ENCODE data around the gene PCDHGA5.

Gene PCDHGA5

DNA sequence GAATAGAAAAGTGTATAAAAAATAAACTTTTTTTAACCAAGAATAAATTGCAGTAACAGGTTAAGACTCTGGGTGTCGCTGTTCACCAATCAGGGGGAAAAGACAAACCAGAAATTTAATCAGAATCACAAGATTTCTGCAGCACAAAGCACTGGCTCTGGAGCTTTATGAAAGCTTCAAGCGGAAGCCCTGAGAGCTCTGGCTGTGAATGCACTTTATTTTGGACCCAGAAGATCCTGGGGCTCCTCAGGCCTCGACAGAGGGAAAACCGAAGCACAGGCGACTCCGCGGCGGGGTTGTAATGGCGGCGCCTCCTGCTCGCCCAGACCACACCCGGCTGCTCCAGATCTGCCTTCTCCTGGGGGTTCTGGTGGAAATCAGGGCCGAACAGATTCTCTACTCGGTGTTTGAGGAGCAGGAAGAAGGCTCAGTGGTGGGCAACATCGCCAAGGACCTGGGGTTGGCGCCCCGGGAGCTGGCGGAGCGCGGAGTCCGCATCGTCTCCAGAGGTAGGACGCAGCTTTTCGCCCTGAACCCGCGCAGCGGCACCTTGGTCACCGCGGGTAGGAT, 9.0 kb upstream of the PCDHGA5 start, which contains the start of gene PCDHGA4:
PCDHGA4 (plus strand) TSS at position 122 of the 570 bp plus-strand sequence; CDS start at position 209, 87 bp downstream.
- peaks cover 0 to 2% of the 10 kb centered on the region in 2 donors for H3K36me3 ChIP-seq (ENCODE audit: control insufficient read depth in 2 of 2, insufficient read depth in 2 of 2, low read length in 2 of 2)
- no peak within 1 kb of the TSS for H3K9ac ChIP-seq (ENCODE audit: low read length in 2 of 2)
- peaks cover 0 to 7% of the 10 kb centered on the region in 2 donors for H3K27me3 ChIP-seq (ENCODE audit: control insufficient read depth in 1 of 2, insufficient read depth in 2 of 2, low read length in 2 of 2)
- no peak within 1 kb of the TSS for H3K27ac ChIP-seq (ENCODE audit: low read length)
- H3K9me3 ChIP-seq (ENCODE audit: control insufficient read depth in 2 of 2, low read length in 2 of 2): peaks cover 35 to 70% of the 10 kb centered on the region in 2 donors
- peak within 1 kb of the TSS; percentile 42 to 70 for H3K4me3 ChIP-seq (ENCODE audit: low read length in 2 of 2)
- no peaks in the 10 kb centered on the region for H3K4me1 ChIP-seq (ENCODE audit: control insufficient read depth, insufficient read depth, low read length)

- no peak overlapping the region for H3K27ac ChIP-seq (ENCODE audit: low read length)
- H3K9me3 ChIP-seq (ENCODE audit: control insufficient read depth in 2 of 2, low read length in 2 of 2): peaks cover 35 to 71% of the 10 kb centered on the region in 2 donors
- peaks cover 0 to 2% of the 10 kb centered on the region in 2 donors for H3K36me3 ChIP-seq (ENCODE audit: control insufficient read depth in 2 of 2, insufficient read depth in 2 of 2, low read length in 2 of 2)
- H3K27me3 ChIP-seq (ENCODE audit: control insufficient read depth in 1 of 2, insufficient read depth in 2 of 2, low read length in 2 of 2): peaks cover 0 to 7% of the 10 kb centered on the region in 2 donors
- H3K4me3 ChIP-seq (ENCODE audit: low read length in 2 of 2): peak overlapping the region; percentile 42 to 70
- no peaks in the 10 kb centered on the region for H3K4me1 ChIP-seq (ENCODE audit: control insufficient read depth, insufficient read depth, low read length)
- H3K9ac ChIP-seq (ENCODE audit: low read length in 2 of 2): no peak overlapping the region
These were observed 8.3 kb upstream of the PCDHGA5 start for GRCh38 chr5:141355641-141356040.

DNA sequence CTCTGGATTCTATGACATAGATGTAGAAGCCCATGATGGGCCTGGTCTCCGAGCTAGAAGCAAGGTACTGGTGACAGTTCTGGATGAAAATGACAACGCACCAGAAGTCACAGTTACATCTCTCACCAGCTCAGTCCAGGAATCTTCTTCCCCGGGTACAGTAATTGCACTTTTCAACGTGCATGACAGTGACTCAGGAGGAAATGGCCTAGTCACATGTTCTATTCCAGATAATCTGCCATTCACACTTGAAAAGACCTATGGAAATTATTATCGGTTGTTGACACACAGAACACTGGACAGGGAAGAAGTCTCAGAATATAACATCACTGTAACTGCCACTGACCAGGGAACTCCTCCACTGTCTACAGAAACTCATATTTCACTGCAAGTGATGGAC, 7.8 kb upstream of the PCDHGA5 start:
- Histone ChIP-seq H3K4me1 (ENCODE audit: control insufficient read depth, insufficient read depth, low read length) (no peaks in the 10 kb centered on the region), H3K27ac (ENCODE audit: low read length) (no peak overlapping the region), H3K36me3 (ENCODE audit: control insufficient read depth in 2 of 2, insufficient read depth in 2 of 2, low read length in 2 of 2) (peaks cover 0 to 2% of the 10 kb centered on the region in 2 donors), H3K9me3 (ENCODE audit: control insufficient read depth in 2 of 2, low read length in 2 of 2) (peaks cover 36 to 71% of the 10 kb centered on the region in 2 donors), H3K9ac (ENCODE audit: low read length in 2 of 2) (no peak overlapping the region), H3K27me3 (ENCODE audit: control insufficient read depth in 1 of 2, insufficient read depth in 2 of 2, low read length in 2 of 2) (peaks cover 0 to 3% of the 10 kb centered on the region in 2 donors), H3K4me3 (ENCODE audit: low read length in 2 of 2) (peak overlapping the region in 1 of 2 donors; percentile 42)

- H3K27me3 ChIP-seq (ENCODE audit: control insufficient read depth in 1 of 2, insufficient read depth in 2 of 2, low read length in 2 of 2): peaks cover 0 to 3% of the 10 kb centered on the region in 2 donors
- no peak overlapping the region for H3K9ac ChIP-seq (ENCODE audit: low read length in 2 of 2)
- H3K4me3 ChIP-seq (ENCODE audit: low read length in 2 of 2): peak overlapping the region; percentile 18 to 47
- peaks cover 33 to 70% of the 10 kb centered on the region in 2 donors for H3K9me3 ChIP-seq (ENCODE audit: control insufficient read depth in 2 of 2, low read length in 2 of 2)
- H3K4me1 ChIP-seq (ENCODE audit: control insufficient read depth, insufficient read depth, low read length): no peaks in the 10 kb centered on the region
- no peak overlapping the region for H3K27ac ChIP-seq (ENCODE audit: low read length)
- peaks cover 0 to 2% of the 10 kb centered on the region in 2 donors for H3K36me3 ChIP-seq (ENCODE audit: control insufficient read depth in 2 of 2, insufficient read depth in 2 of 2, low read length in 2 of 2)
These were observed 7.0 kb upstream of the PCDHGA5 start for GRCh38 chr5:141356950-141357349.

- Histone ChIP-seq H3K27me3 (ENCODE audit: control insufficient read depth in 1 of 2, insufficient read depth in 2 of 2, low read length in 2 of 2) (no peaks in the 10 kb centered on the region), H3K27ac (ENCODE audit: low read length) (no peak within 1 kb of the TSS), H3K9ac (ENCODE audit: low read length in 2 of 2) (no peak within 1 kb of the TSS), H3K9me3 (ENCODE audit: control insufficient read depth in 2 of 2, low read length in 2 of 2) (peaks cover 39 to 70% of the 10 kb centered on the region in 2 donors), H3K4me3 (ENCODE audit: low read length in 2 of 2) (peak within 1 kb of the TSS; percentile 49 to 54), H3K36me3 (ENCODE audit: control insufficient read depth in 2 of 2, insufficient read depth in 2 of 2, low read length in 2 of 2) (peaks cover 0 to 2% of the 10 kb centered on the region in 2 donors), H3K4me1 (ENCODE audit: control insufficient read depth, insufficient read depth, low read length) (no peaks in the 10 kb centered on the region)
These were observed 4.1 kb upstream of the PCDHGA5 start, which contains the start of gene PCDHGB2 for GRCh38 chr5:141359790-141360426. TSS of gene PCDHGB2 (plus strand) at chr5:141359994. CDS start at chr5:141360136, 142 bp downstream.

DNA sequence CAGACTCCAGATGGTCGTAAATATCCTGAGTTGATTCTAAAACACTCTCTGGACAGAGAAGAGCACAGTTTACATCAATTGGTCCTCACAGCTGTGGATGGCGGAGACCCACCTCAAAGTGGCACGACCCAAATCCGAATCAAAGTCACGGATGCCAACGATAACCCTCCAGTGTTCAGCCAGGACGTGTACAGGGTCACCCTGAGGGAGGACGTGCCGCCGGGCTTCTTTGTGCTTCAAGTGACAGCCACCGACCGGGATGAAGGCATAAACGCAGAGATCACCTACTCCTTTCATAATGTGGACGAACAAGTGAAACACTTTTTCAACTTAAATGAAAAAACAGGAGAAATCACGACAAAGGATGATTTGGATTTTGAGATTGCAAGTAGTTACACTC, 3.3 kb upstream of the PCDHGA5 start:
- H3K4me1 ChIP-seq (ENCODE audit: control insufficient read depth, insufficient read depth, low read length): no peaks in the 10 kb centered on the region
- peaks cover 0 to 2% of the 10 kb centered on the region in 2 donors for H3K36me3 ChIP-seq (ENCODE audit: control insufficient read depth in 2 of 2, insufficient read depth in 2 of 2, low read length in 2 of 2)
- no peak overlapping the region for H3K27ac ChIP-seq (ENCODE audit: low read length)
- H3K27me3 ChIP-seq (ENCODE audit: control insufficient read depth in 1 of 2, insufficient read depth in 2 of 2, low read length in 2 of 2): no peaks in the 10 kb centered on the region
- peak overlapping the region; percentile 49 to 54 for H3K4me3 ChIP-seq (ENCODE audit: low read length in 2 of 2)
- H3K9ac ChIP-seq (ENCODE audit: low read length in 2 of 2): no peak overlapping the region
- H3K9me3 ChIP-seq (ENCODE audit: control insufficient read depth in 2 of 2, low read length in 2 of 2): peaks cover 41 to 70% of the 10 kb centered on the region in 2 donors

DNA sequence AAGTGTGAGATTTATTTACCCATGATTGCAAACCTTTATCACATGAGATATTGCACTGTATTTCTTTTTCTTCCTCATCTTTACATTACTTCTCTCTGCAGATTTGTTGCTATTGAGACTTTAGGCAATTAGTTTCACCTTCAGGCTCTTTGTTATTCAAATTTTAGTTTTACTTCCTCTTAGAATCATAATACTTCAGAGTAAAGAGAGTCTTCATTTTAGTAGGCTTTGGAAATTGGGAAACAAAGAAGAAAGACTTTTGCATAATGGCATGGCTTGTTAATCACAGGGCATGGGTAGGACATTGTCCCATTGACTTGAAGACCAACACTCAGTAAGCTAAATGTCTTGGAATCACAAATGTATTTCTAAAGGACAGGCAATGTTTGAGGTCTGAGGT, 1.2 kb upstream of the PCDHGA5 start:
- Histone ChIP-seq H3K9ac (ENCODE audit: low read length in 2 of 2) (no peak overlapping the region), H3K27me3 (ENCODE audit: control insufficient read depth in 1 of 2, insufficient read depth in 2 of 2, low read length in 2 of 2) (no peaks in the 10 kb centered on the region), H3K4me3 (ENCODE audit: low read length in 2 of 2) (no peak overlapping the region), H3K27ac (ENCODE audit: low read length) (no peak overlapping the region), H3K9me3 (ENCODE audit: control insufficient read depth in 2 of 2, low read length in 2 of 2) (peaks cover 36 to 64% of the 10 kb centered on the region in 2 donors), H3K4me1 (ENCODE audit: control insufficient read depth, insufficient read depth, low read length) (no peaks in the 10 kb centered on the region), H3K36me3 (ENCODE audit: control insufficient read depth in 2 of 2, insufficient read depth in 2 of 2, low read length in 2 of 2) (no peaks in the 10 kb centered on the region)

DNA sequence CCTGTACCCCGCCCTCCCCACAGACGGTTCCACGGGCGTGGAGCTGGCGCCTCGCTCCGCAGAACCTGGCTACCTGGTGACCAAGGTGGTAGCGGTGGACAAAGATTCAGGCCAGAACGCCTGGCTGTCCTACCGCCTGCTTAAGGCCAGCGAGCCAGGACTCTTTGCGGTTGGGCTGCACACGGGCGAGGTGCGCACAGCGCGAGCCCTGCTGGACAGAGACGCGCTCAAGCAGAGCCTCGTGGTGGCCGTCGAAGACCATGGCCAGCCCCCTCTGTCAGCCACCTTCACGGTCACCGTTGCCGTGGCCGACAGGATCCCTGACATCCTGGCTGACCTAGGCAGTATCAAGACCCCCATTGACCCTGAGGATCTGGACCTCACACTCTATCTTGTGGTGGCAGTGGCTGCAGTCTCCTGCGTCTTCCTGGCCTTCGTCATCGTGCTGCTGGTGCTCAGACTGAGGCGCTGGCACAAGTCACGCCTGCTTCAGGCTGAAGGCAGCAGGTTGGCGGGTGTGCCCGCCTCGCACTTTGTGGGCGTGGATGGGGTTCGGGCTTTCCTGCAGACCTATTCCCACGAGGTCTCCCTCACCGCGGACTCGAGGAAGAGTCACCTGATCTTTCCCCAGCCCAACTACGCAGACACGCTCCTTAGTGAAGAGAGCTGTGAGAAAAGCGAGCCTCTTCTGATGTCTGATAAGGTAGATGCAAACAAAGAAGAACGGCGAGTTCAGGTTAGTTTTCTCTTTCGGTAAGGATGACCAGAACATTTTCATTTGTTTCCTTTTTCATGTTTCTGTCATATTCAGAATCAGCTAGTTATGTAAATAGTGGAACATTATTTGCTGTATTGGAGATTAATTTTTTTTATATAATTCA, 2.3 kb downstream of the PCDHGA5 start:
- Histone ChIP-seq H3K27me3 (ENCODE audit: control insufficient read depth in 1 of 2, insufficient read depth in 2 of 2, low read length in 2 of 2) (no peaks in the 10 kb centered on the region), H3K36me3 (ENCODE audit: control insufficient read depth in 2 of 2, insufficient read depth in 2 of 2, low read length in 2 of 2) (no peaks in the 10 kb centered on the region), H3K4me3 (ENCODE audit: low read length in 2 of 2) (peak overlapping the region; percentile 22 to 46), H3K27ac (ENCODE audit: low read length) (no peak overlapping the region), H3K9ac (ENCODE audit: low read length in 2 of 2) (no peak overlapping the region), H3K9me3 (ENCODE audit: control insufficient read depth in 2 of 2, low read length in 2 of 2) (peaks cover 35 to 60% of the 10 kb centered on the region in 2 donors), H3K4me1 (ENCODE audit: control insufficient read depth, insufficient read depth, low read length) (no peaks in the 10 kb centered on the region)

GRCh38 chr5:141369994-141370848, 6.3 kb downstream of the PCDHGA5 start, which contains the start of gene PCDHGB3:
TSS of gene PCDHGB3 (plus strand) at chr5:141370242. CDS start at chr5:141370395, 153 bp downstream.
- H3K36me3 ChIP-seq (ENCODE audit: control insufficient read depth in 2 of 2, insufficient read depth in 2 of 2, low read length in 2 of 2): peaks cover 0 to 2% of the 10 kb centered on the region in 2 donors
- no peak within 1 kb of the TSS for H3K9ac ChIP-seq (ENCODE audit: low read length in 2 of 2)
- H3K4me1 ChIP-seq (ENCODE audit: control insufficient read depth, insufficient read depth, low read length): peaks cover 4% of the 10 kb centered on the region
- peak within 1 kb of the TSS; percentile 47 to 57 for H3K4me3 ChIP-seq (ENCODE audit: low read length in 2 of 2)
- H3K9me3 ChIP-seq (ENCODE audit: control insufficient read depth in 2 of 2, low read length in 2 of 2): peaks cover 45 to 70% of the 10 kb centered on the region in 2 donors
- H3K27me3 ChIP-seq (ENCODE audit: control insufficient read depth in 1 of 2, insufficient read depth in 2 of 2, low read length in 2 of 2): no peaks in the 10 kb centered on the region
- H3K27ac ChIP-seq (ENCODE audit: low read length): no peak within 1 kb of the TSS

Measured in stomach smooth muscle (tissue), 2 donors.